ENCODE data around the gene DNER.
"Not testable (repeated sequence)": the region's sequence is repeated elsewhere in the genome, so short reads cannot be mapped to it uniquely, and the experiment has no call there.

Gene DNER, protein sequence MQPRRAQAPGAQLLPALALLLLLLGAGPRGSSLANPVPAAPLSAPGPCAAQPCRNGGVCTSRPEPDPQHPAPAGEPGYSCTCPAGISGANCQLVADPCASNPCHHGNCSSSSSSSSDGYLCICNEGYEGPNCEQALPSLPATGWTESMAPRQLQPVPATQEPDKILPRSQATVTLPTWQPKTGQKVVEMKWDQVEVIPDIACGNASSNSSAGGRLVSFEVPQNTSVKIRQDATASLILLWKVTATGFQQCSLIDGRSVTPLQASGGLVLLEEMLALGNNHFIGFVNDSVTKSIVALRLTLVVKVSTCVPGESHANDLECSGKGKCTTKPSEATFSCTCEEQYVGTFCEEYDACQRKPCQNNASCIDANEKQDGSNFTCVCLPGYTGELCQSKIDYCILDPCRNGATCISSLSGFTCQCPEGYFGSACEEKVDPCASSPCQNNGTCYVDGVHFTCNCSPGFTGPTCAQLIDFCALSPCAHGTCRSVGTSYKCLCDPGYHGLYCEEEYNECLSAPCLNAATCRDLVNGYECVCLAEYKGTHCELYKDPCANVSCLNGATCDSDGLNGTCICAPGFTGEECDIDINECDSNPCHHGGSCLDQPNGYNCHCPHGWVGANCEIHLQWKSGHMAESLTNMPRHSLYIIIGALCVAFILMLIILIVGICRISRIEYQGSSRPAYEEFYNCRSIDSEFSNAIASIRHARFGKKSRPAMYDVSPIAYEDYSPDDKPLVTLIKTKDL

DNA sequence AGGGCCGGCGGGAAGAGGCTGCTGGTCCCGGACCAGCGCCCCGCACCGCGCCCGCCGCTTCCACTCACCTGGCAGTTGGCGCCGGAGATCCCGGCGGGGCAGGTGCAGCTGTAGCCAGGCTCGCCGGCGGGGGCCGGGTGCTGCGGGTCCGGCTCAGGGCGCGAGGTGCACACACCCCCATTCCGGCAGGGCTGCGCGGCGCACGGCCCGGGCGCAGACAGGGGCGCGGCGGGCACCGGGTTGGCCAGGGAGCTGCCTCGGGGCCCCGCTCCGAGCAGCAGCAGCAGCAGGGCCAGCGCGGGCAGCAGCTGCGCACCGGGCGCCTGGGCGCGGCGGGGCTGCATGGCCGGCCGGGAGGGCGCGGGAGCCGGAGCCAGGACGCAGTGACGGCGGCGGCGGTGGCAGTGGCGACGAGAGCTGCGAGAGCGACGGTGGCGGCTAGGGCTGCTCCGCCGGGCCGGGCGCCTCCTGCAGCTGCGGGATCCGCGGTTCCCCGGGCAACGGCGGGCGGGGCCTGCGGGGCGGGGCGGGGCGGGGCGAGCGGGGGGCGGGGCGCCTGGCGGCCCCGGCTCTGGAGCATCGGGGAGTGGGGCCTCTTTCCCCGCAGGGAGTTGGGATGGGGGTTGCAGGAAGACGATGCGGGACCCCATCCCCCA lies at the start of gene DNER:
Gene DNER, minus strand, starts transcription at position 476 of the 656 bp plus-strand sequence. Its CDS starts 132 bp downstream, at position 344.
- DNase-seq, result peak; percentile 75

GRCh38 chr2:229761663-229762062 lies 47.3 kb upstream of the DNER start:
- DNase-seq, result no peak

DNA sequence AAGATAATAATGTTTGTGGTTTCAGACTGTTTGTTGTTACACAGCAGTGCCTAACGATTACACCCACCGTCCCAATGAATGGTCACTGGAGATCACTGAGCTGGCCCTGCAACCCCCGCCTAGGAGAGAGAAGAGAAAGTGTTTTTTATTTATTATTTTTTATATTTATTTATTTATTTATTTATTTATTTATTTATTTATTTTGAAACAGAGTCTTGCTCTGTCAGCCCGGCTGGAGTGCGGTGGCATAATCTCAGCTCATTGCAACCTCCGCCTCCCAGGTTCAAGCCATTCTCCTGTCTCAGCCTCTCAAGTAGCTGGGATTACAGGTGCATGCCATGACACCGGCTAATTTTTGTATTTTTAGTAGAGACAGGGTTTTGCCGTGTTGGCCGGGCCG lies 43.1 kb upstream of the DNER start:
- not testable (repeated sequence) for DNase-seq

GRCh38 chr2:229752970-229753729 lies 38.8 kb upstream of the DNER start:
- no peak for DNase-seq

GRCh38 chr2:229749779-229750178 lies 35.4 kb upstream of the DNER start:
- no peak for DNase-seq

GRCh38 chr2:229748950-229749349 lies 34.6 kb upstream of the DNER start:
- DNase-seq, result no peak

- not testable (repeated sequence) for DNase-seq
These were observed 28.3 kb upstream of the DNER start for GRCh38 chr2:229742691-229743090.

GRCh38 chr2:229740279-229740678 lies 25.9 kb upstream of the DNER start:
- DNase-seq, result no peak

- DNase-seq, result no peak
These were observed 23.8 kb upstream of the DNER start for GRCh38 chr2:229738024-229738625.

- DNase-seq, result no peak
These were observed 20.1 kb upstream of the DNER start for GRCh38 chr2:229734410-229734809.

DNA sequence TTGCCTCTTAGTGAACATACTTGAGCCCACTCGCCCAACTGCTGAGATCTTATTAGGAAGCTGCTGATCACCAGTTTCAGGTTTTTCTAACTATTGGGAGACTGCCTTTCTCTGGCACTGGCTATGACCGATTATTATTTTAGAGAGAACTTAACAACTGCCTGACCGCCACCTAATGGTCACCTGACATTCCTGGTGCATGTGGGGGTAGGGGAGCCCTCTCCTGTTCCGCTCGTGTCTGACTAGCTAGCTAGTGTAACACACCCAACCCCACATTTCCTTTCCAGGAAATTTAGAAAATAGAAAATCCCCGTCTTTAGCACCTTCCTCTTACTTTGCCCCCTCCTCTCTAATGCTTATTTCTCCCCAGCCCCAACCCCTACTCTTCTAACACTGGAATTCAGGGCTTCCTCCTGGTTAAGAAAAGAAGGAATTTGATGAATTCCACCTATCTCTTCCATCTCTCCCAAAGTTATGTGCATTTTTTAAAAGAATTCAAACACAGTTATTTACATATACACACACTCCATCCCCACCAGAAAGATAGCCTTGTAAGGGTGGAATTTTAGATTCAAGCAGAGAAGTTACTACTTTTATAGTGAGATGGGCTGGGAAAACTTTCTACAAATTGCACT lies 19.4 kb upstream of the DNER start:
- no peak for DNase-seq

DNA sequence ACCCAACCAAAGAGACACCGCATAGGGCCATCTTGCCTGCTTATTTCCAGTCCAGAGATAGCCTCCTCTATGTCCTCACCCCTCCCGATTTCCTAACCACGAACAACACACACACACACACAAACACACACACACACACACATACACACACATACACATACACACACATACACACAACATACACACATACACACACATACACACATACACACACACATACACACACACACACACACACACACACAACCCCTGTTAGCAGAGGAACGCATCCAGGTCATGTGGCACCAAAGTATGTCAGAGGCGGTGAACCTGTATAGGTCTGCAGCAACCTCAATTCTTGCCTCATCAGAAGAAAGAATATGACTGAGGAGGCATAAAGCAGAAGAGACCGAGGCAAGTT lies 18.5 kb upstream of the DNER start:
- DNase-seq, result no peak

GRCh38 chr2:229731916-229732315 lies 17.6 kb upstream of the DNER start:
- no peak for DNase-seq

- no peak for DNase-seq
These were observed 17.0 kb upstream of the DNER start for GRCh38 chr2:229731363-229731762.

GRCh38 chr2:229728370-229728769 lies 14.0 kb upstream of the DNER start:
- no peak for DNase-seq

GRCh38 chr2:229726643-229727042 lies 12.3 kb upstream of the DNER start:
- DNase-seq, result no peak

DNA sequence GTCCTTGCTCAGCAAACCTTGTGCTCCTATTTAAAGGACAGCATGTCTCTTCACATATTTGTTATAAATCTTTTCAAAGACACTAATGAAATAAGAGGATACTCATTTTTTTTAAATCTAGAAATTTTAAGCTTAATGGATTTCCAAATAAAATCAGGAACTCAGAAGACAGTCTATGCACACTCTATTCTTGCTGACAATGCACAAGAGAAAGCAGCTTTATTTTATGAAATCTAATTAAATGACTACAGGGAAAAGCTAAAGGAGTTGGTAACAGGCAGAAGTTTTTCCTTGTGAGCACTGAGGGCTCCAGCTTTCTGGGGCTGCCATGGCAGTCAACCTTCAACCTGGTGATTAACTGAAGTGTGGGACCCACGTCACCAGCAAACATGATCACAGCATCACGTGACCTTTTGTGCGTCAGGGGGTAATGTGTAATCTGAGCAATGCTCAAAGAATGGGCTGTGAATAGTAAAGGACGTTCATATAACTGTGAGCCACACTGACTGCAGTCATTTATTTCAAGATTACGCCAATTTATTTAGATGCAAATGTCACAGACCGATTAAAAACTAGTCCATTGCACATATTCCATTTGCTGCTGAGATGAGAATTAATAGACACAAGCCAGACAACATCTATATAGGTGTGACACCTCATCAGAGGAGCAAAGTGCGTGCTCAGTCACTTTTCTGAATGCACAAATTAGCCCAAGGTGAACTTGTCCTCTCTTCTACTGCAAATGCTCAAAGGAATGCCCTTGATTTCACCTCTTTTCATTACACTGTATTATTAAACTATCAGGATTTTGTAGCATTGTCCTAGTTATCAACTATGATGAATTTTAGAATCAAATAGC lies 11.6 kb upstream of the DNER start:
- DNase-seq, result no peak

- not testable (repeated sequence) for DNase-seq
These were observed 8.8 kb upstream of the DNER start for GRCh38 chr2:229723192-229723591.

- DNase-seq, result no peak
These were observed 5.7 kb upstream of the DNER start for GRCh38 chr2:229719926-229720647.

GRCh38 chr2:229718057-229718456 lies 3.7 kb upstream of the DNER start:
- no peak for DNase-seq
